Left renal pelvis (tissue), 4 donors: ENCODE results near the gene AK5. TPM values are rescaled to one million over a fixed set of nuclear protein-coding genes. Genes with fewer than 3 reads are reported as not detected.

Experiments used
- DNase-seq, 4 donors: peaks; one replicate each; pipeline ENCODE4 v3.0.0-alpha.2; 2013; ENCODE audit warnings: low read depth in 4 of 4, low spot score in 3 of 4
- polyA plus RNA-seq, 4 donors: library from polyadenylated mRNA; unstranded; fragments of 120-200 nt; gene quantifications; one replicate each; pipeline ENCODE4 v1.2.1, GENCODE V29; 2013; ENCODE audit not compliant: insufficient read length in 4 of 4

The AK5 gene
- polyA plus RNA-seq, 4 donors = 3.5 to 5.3 (median 4.9) TPM

- no peak for DNase-seq
Observed at GRCh38 chr1:77348549-77348948, 66.7 kb downstream of the AK5 start.

GRCh38 chr1:77349275-77349674, 67.5 kb downstream of the AK5 start:
- DNase-seq = no peak

GRCh38 chr1:77350012-77350770, 68.4 kb downstream of the AK5 start:
- DNase-seq = no peak

- DNase-seq = no peak
Observed at GRCh38 chr1:77354536-77354935, 72.7 kb downstream of the AK5 start.

- DNase-seq = no peak
Observed at GRCh38 chr1:77355010-77355409, 73.2 kb downstream of the AK5 start.

GRCh38 chr1:77356136-77356535, 74.3 kb downstream of the AK5 start:
- no peak for DNase-seq

GRCh38 chr1:77360256-77360655, 78.4 kb downstream of the AK5 start:
- DNase-seq = no peak

GRCh38 chr1:77361621-77362020, 79.8 kb downstream of the AK5 start:
- no peak for DNase-seq

GRCh38 chr1:77370161-77370560, 88.3 kb downstream of the AK5 start:
- DNase-seq = no peak

GRCh38 chr1:77370583-77371306, 88.9 kb downstream of the AK5 start:
- DNase-seq = no peak

GRCh38 chr1:77371396-77371795, 89.6 kb downstream of the AK5 start:
- DNase-seq = no peak

- DNase-seq = no peak
Observed at GRCh38 chr1:77373702-77374101, 91.9 kb downstream of the AK5 start.

- no peak for DNase-seq
Observed at GRCh38 chr1:77375541-77375940, 93.7 kb downstream of the AK5 start.

- no peak for DNase-seq
Observed at GRCh38 chr1:77375990-77376389, 94.2 kb downstream of the AK5 start.

GRCh38 chr1:77378723-77379535, 97.1 kb downstream of the AK5 start:
- DNase-seq = no peak

- DNase-seq = no peak
Observed at GRCh38 chr1:77382366-77382765, 100.5 kb downstream of the AK5 start.

GRCh38 chr1:77383236-77383635, 101.4 kb downstream of the AK5 start:
- no peak for DNase-seq

- no peak for DNase-seq
Observed at GRCh38 chr1:77385551-77385950, 103.7 kb downstream of the AK5 start.

- DNase-seq = no peak
Observed at GRCh38 chr1:77386276-77386675, 104.5 kb downstream of the AK5 start.

- no peak for DNase-seq
Observed at GRCh38 chr1:77387553-77387952, 105.7 kb downstream of the AK5 start.

GRCh38 chr1:77388661-77389060, 106.8 kb downstream of the AK5 start:
- no peak for DNase-seq
